WTC11 (cell line): ENCODE data around the gene OR9Q1. TPM values are rescaled to one million over a fixed set of nuclear protein-coding genes. Genes with fewer than 3 reads are reported as not detected.

Experiments used
- ATAC-seq: fragments of 200-7000 bp; cut with Tn5 transposase; 2 replicates; pipeline ENCODE4 v1.10.0; 2021; ENCODE audit warnings: mild to moderate bottlenecking, moderate library complexity
- CTCF ChIA-PET: fragments of 300-600 bp; sonication (Branson Sonifier 250); formaldehyde crosslinking; loops from one replicate; lab custom pipeline; 2021; ENCODE audit warnings: antibody characterized with exemption; lab: Charles Lee
- POLR2A ChIA-PET: fragments of 350-600 bp; sonication (Branson Sonifier 250); formaldehyde crosslinking; loops from one replicate; lab custom pipeline; 2021; ENCODE audit warnings: antibody characterized with exemption; lab: Charles Lee
- DNase-seq: peaks from one replicate; pipeline ENCODE4 v3.0.0; 2021; ENCODE audit warnings: low spot score
- H3K27ac Mint-ChIP-seq: 2 replicates; pipeline ENCODE4 v1.8.0; 2021; ENCODE audit warnings: mixed read lengths
- H3K27me3 Mint-ChIP-seq: 2 replicates; pipeline ENCODE4 v1.8.0; 2021; ENCODE audit warnings: low read depth, mild to moderate bottlenecking, moderate library complexity, mixed read lengths
- H3K36me3 Mint-ChIP-seq: 2 replicates; pipeline ENCODE4 v1.8.0; 2021; ENCODE audit warnings: mixed read lengths
- H3K4me1 Mint-ChIP-seq: 2 replicates; pipeline ENCODE4 v1.8.0; 2022; ENCODE audit warnings: mixed read lengths
- H3K4me3 Mint-ChIP-seq: 2 replicates; pipeline ENCODE4 v1.8.0; 2021; ENCODE audit warnings: mild to moderate bottlenecking, moderate library complexity, mixed read lengths
- H3K9me3 Mint-ChIP-seq: 2 replicates; pipeline ENCODE4 v1.8.0; 2021; ENCODE audit warnings: mixed read lengths
- CREB1 ChIP-seq: sonication (generic); formaldehyde crosslinking; IDR thresholded peaks from 2 replicates; pipeline ENCODE4 v1.8.0; 2023; ENCODE audit warnings: mild to moderate bottlenecking, missing genetic modification reagents
- CREM ChIP-seq: sonication (generic); formaldehyde crosslinking; IDR thresholded peaks from 2 replicates; pipeline ENCODE4 v1.8.1; 2022; ENCODE audit warnings: mild to moderate bottlenecking, missing genetic modification reagents, moderate library complexity
- FOXJ3 ChIP-seq: sonication (generic); formaldehyde crosslinking; IDR thresholded peaks from 2 replicates; pipeline ENCODE4 v1.9.0; 2021; ENCODE audit warnings: missing genetic modification reagents, mild to moderate bottlenecking, borderline replicate concordance
- HMGA2 ChIP-seq: fragments of 250-450 bp; sonication (Bioruptor Pico); IDR thresholded peaks from 2 replicates; pipeline ENCODE4 v1.4.0; 2021; ENCODE audit warnings: mild to moderate bottlenecking, moderate library complexity
- NR3C1 ChIP-seq: sonication (generic); formaldehyde crosslinking; conservative IDR thresholded peaks from 2 replicates; pipeline ENCODE4 v1.8.1; 2023; ENCODE audit warnings: low read depth, mild to moderate bottlenecking, missing genetic modification reagents
- PRRX2 ChIP-seq: fragments of 250-450 bp; sonication (Bioruptor Pico); IDR thresholded peaks from 2 replicates; pipeline ENCODE4 v1.8.0; 2021; ENCODE audit warnings: mild to moderate bottlenecking
- RORB ChIP-seq: fragments of 250-450 bp; sonication (Bioruptor Pico); IDR thresholded peaks from 2 replicates; pipeline ENCODE4 v1.9.0; 2021; ENCODE audit warnings: mild to moderate bottlenecking
- TCF7 ChIP-seq: sonication (generic); formaldehyde crosslinking; IDR thresholded peaks from 2 replicates; pipeline ENCODE4 v1.8.0; 2022; ENCODE audit warnings: mild to moderate bottlenecking, low read depth, missing genetic modification reagents, moderate library complexity
- TP53 ChIP-seq: sonication (generic); formaldehyde crosslinking; IDR thresholded peaks from 2 replicates; pipeline ENCODE4 v1.8.1; 2023; ENCODE audit warnings: mild to moderate bottlenecking, missing genetic modification reagents
- ZBTB43 ChIP-seq: sonication (generic); formaldehyde crosslinking; IDR thresholded peaks from 2 replicates; pipeline ENCODE4 v1.8.1; 2023; ENCODE audit warnings: mild to moderate bottlenecking, missing genetic modification reagents
- ZNF232 ChIP-seq: sonication (generic); formaldehyde crosslinking; IDR thresholded peaks from 2 replicates; pipeline ENCODE4 v1.8.0; 2022; ENCODE audit warnings: mild to moderate bottlenecking, missing genetic modification reagents
- ZNF396 ChIP-seq: fragments of 250-450 bp; sonication (Bioruptor Pico); IDR thresholded peaks from 2 replicates; pipeline ENCODE4 v1.8.0; 2021; ENCODE audit warnings: mild to moderate bottlenecking, moderate library complexity, borderline replicate concordance
- ZNF416 ChIP-seq: fragments of 250-450 bp; sonication (Bioruptor Pico); IDR thresholded peaks from 2 replicates; pipeline ENCODE4 v1.9.0; 2021; ENCODE audit warnings: mild to moderate bottlenecking, inconsistent platforms
- ZNF532 ChIP-seq: fragments of 250-450 bp; sonication (Bioruptor Pico); IDR thresholded peaks from 2 replicates; pipeline ENCODE4 v1.9.0; 2021; ENCODE audit warnings: mild to moderate bottlenecking, borderline replicate concordance
- total RNA-seq: library from RNA; stranded (reverse); gene quantifications from 3 replicates; pipeline ENCODE4 v1.2.3, GENCODE V29; 2021
- TF ChIP-seq, protein P1 (sequence below): sonication (generic); formaldehyde crosslinking; IDR thresholded peaks from 2 replicates; pipeline ENCODE4 v1.8.1; 2023; ENCODE audit warnings: mild to moderate bottlenecking, missing genetic modification reagents
- TF ChIP-seq, protein P2 (sequence below): sonication (generic); formaldehyde crosslinking; IDR thresholded peaks from 2 replicates; pipeline ENCODE4 v1.8.1; 2022; ENCODE audit warnings: low read depth, missing genetic modification reagents, borderline replicate concordance
- TF ChIP-seq, protein P3 (sequence below): sonication (generic); formaldehyde crosslinking; IDR thresholded peaks from 2 replicates; pipeline ENCODE4 v1.8.1; 2023; ENCODE audit warnings: mild to moderate bottlenecking, moderate library complexity, missing genetic modification reagents
- TF ChIP-seq, protein P4 (sequence below): fragments of 250-450 bp; sonication (Bioruptor Pico); IDR thresholded peaks from 2 replicates; pipeline ENCODE4 v1.9.0; 2021; ENCODE audit warnings: mild to moderate bottlenecking
- TF ChIP-seq, protein P5 (sequence below): sonication (generic); formaldehyde crosslinking; IDR thresholded peaks from 2 replicates; pipeline ENCODE4 v1.8.0; 2022; ENCODE audit warnings: mild to moderate bottlenecking, missing genetic modification reagents

The OR9Q1 gene
- total RNA-seq, 1 experiment from 2014 or later = not detected

GRCh38 chr11:58152781-58153180, 129.1 kb downstream of the OR9Q1 start (continued):
- TF ChIP-seq CREM (no peak), ZNF416 (CRISPR knock-in tag) (no peak)

GRCh38 chr11:58164389-58164788, 140.7 kb downstream of the OR9Q1 start:
- ChIA-PET CTCF (no interaction called here), POLR2A (no interaction called here)
- TF ChIP-seq PRRX2 (CRISPR knock-in tag) (no peak), TCF7 (CRISPR knock-in tag) (no peak), FOXJ3 (CRISPR knock-in tag) (no peak), TP53 (CRISPR knock-in tag) (no peak), ZBTB43 (no peak), ZNF396 (CRISPR knock-in tag) (no peak), HMGA2 (CRISPR knock-in tag) (no peak)
- TF ChIP-seq, protein P1, sequence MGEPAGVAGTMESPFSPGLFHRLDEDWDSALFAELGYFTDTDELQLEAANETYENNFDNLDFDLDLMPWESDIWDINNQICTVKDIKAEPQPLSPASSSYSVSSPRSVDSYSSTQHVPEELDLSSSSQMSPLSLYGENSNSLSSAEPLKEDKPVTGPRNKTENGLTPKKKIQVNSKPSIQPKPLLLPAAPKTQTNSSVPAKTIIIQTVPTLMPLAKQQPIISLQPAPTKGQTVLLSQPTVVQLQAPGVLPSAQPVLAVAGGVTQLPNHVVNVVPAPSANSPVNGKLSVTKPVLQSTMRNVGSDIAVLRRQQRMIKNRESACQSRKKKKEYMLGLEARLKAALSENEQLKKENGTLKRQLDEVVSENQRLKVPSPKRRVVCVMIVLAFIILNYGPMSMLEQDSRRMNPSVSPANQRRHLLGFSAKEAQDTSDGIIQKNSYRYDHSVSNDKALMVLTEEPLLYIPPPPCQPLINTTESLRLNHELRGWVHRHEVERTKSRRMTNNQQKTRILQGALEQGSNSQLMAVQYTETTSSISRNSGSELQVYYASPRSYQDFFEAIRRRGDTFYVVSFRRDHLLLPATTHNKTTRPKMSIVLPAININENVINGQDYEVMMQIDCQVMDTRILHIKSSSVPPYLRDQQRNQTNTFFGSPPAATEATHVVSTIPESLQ (CRISPR knock-in tag) = no peak
- TF ChIP-seq, protein P2, sequence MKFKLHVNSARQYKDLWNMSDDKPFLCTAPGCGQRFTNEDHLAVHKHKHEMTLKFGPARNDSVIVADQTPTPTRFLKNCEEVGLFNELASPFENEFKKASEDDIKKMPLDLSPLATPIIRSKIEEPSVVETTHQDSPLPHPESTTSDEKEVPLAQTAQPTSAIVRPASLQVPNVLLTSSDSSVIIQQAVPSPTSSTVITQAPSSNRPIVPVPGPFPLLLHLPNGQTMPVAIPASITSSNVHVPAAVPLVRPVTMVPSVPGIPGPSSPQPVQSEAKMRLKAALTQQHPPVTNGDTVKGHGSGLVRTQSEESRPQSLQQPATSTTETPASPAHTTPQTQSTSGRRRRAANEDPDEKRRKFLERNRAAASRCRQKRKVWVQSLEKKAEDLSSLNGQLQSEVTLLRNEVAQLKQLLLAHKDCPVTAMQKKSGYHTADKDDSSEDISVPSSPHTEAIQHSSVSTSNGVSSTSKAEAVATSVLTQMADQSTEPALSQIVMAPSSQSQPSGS = no peak
- TF ChIP-seq, protein P3, sequence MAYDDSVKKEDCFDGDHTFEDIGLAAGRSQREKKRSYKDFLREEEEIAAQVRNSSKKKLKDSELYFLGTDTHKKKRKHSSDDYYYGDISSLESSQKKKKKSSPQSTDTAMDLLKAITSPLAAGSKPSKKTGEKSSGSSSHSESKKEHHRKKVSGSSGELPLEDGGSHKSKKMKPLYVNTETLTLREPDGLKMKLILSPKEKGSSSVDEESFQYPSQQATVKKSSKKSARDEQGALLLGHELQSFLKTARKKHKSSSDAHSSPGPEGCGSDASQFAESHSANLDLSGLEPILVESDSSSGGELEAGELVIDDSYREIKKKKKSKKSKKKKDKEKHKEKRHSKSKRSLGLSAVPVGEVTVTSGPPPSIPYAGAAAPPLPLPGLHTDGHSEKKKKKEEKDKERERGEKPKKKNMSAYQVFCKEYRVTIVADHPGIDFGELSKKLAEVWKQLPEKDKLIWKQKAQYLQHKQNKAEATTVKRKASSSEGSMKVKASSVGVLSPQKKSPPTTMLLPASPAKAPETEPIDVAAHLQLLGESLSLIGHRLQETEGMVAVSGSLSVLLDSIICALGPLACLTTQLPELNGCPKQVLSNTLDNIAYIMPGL (CRISPR knock-in tag) = no peak
- no peak for DNase-seq
- H3K4me1 Mint-ChIP-seq = peaks cover 11% of the 10 kb centered on the region
- H3K4me3 Mint-ChIP-seq = no peak overlapping the region
- H3K27me3 Mint-ChIP-seq = no peaks in the 10 kb centered on the region
- H3K9me3 Mint-ChIP-seq = peaks cover 13% of the 10 kb centered on the region
- ATAC-seq = no peak
- H3K27ac Mint-ChIP-seq = no peak overlapping the region
- no peaks in the 10 kb centered on the region for H3K36me3 Mint-ChIP-seq

GRCh38 chr11:58164990-58165389, 141.3 kb downstream of the OR9Q1 start:
- H3K4me1 Mint-ChIP-seq = peaks cover 11% of the 10 kb centered on the region
- ATAC-seq = no peak
- H3K4me3 Mint-ChIP-seq = no peak overlapping the region
- no peak overlapping the region for H3K27ac Mint-ChIP-seq
- POLR2A ChIA-PET = no interaction called here
- H3K27me3 Mint-ChIP-seq = no peaks in the 10 kb centered on the region
- CTCF ChIA-PET = no interaction called here
- no peak for DNase-seq
- no peaks in the 10 kb centered on the region for H3K36me3 Mint-ChIP-seq
- peaks cover 7% of the 10 kb centered on the region for H3K9me3 Mint-ChIP-seq
- TF ChIP-seq ZNF232 (CRISPR knock-in tag) = no peak
- TF ChIP-seq, protein P4, sequence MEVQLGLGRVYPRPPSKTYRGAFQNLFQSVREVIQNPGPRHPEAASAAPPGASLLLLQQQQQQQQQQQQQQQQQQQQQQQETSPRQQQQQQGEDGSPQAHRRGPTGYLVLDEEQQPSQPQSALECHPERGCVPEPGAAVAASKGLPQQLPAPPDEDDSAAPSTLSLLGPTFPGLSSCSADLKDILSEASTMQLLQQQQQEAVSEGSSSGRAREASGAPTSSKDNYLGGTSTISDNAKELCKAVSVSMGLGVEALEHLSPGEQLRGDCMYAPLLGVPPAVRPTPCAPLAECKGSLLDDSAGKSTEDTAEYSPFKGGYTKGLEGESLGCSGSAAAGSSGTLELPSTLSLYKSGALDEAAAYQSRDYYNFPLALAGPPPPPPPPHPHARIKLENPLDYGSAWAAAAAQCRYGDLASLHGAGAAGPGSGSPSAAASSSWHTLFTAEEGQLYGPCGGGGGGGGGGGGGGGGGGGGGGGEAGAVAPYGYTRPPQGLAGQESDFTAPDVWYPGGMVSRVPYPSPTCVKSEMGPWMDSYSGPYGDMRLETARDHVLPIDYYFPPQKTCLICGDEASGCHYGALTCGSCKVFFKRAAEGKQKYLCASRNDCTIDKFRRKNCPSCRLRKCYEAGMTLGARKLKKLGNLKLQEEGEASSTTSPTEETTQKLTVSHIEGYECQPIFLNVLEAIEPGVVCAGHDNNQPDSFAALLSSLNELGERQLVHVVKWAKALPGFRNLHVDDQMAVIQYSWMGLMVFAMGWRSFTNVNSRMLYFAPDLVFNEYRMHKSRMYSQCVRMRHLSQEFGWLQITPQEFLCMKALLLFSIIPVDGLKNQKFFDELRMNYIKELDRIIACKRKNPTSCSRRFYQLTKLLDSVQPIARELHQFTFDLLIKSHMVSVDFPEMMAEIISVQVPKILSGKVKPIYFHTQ (CRISPR knock-in tag) = no peak
- no peak for TF ChIP-seq PRRX2 (CRISPR knock-in tag)
- no peak for TF ChIP-seq TP53 (CRISPR knock-in tag)
- TF ChIP-seq RORB = no peak
- no peak for TF ChIP-seq ZNF416 (CRISPR knock-in tag)
- TF ChIP-seq ZNF532 (CRISPR knock-in tag) = no peak
- TF ChIP-seq CREB1 (CRISPR knock-in tag) = no peak
- TF ChIP-seq, protein P5, sequence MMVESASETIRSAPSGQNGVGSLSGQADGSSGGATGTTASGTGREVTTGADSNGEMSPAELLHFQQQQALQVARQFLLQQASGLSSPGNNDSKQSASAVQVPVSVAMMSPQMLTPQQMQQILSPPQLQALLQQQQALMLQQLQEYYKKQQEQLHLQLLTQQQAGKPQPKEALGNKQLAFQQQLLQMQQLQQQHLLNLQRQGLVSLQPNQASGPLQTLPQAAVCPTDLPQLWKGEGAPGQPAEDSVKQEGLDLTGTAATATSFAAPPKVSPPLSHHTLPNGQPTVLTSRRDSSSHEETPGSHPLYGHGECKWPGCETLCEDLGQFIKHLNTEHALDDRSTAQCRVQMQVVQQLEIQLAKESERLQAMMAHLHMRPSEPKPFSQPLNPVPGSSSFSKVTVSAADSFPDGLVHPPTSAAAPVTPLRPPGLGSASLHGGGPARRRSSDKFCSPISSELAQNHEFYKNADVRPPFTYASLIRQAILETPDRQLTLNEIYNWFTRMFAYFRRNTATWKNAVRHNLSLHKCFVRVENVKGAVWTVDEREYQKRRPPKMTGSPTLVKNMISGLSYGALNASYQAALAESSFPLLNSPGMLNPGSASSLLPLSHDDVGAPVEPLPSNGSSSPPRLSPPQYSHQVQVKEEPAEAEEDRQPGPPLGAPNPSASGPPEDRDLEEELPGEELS (CRISPR knock-in tag) = no peak
- no peak for TF ChIP-seq NR3C1 (CRISPR knock-in tag)
